CD14-positive monocyte (primary cell): ENCODE data around the gene GOLGA3. TPM values are rescaled to one million over a fixed set of nuclear protein-coding genes. Genes with fewer than 3 reads are reported as not detected.
"Not testable (repeated sequence)": the region's sequence is repeated elsewhere in the genome, so short reads cannot be mapped to it uniquely, and the experiment has no call there.

ENCODE experiments used
- DNase-seq, 3 donors: peaks; one replicate each; pipeline ENCODE4 v3.0.0-alpha.2; 2011 to 2022
- H2AFZ ChIP-seq: 2 replicates; pipeline ENCODE4 v1.6.0; 2012; ENCODE audit warnings: mild to moderate bottlenecking, low read depth, low read length, inconsistent platforms; ENCODE audit not compliant: insufficient read depth, poor library complexity, severe bottlenecking
- H3K27ac ChIP-seq, 2 donors: 1 replicate in 1 of 2; 2 replicates in 1 of 2; pipeline ENCODE4 v1.5.1; 2012 to 2013; ENCODE audit warnings: low read length in 2 of 2, control low read depth in 1 of 2, inconsistent platforms in 1 of 2, low read depth in 1 of 2, mild to moderate bottlenecking in 1 of 2
- H3K27me3 ChIP-seq, 2 donors: one replicate each; pipeline versions ENCODE4 v1.6.0 to v1.6.1; 2011 to 2013; ENCODE audit warnings: low read length in 2 of 2; ENCODE audit not compliant: control insufficient read depth in 2 of 2, insufficient read depth in 2 of 2
- H3K36me3 ChIP-seq, 2 donors: replicated peaks in 1 of 2; 1 replicate in 1 of 2; 2 replicates in 1 of 2; pipeline versions ENCODE4 v1.5.1 to v1.6.1; 2012 to 2013; ENCODE audit warnings: low read length in 2 of 2, control low read depth in 1 of 2, inconsistent platforms in 1 of 2, mild to moderate bottlenecking in 1 of 2; ENCODE audit not compliant: insufficient read depth in 2 of 2, control insufficient read depth in 1 of 2
- H3K4me1 ChIP-seq, 2 donors: 1 replicate in 1 of 2; 2 replicates in 1 of 2; pipeline versions ENCODE4 v1.5.1 to v1.6.1; 2012 to 2013; ENCODE audit warnings: low read length in 2 of 2, control low read depth in 1 of 2, inconsistent platforms in 1 of 2, mild to moderate bottlenecking in 1 of 2, moderate library complexity in 1 of 2; ENCODE audit not compliant: insufficient read depth in 2 of 2, control insufficient read depth in 1 of 2
- H3K4me2 ChIP-seq: replicated peaks from 2 replicates; pipeline ENCODE3; 2012; ENCODE audit warnings: low read length, moderate library complexity, mild to moderate bottlenecking; ENCODE audit not compliant: poor library complexity, severe bottlenecking; ENCODE audit errors: extremely low read depth
- H3K4me3 ChIP-seq, 3 experiments: fragments of 200-600 bp in 1 of 3; sonication (generic) in 1 of 3; replicated peaks in 1 of 3; 1 replicate in 2 of 3; 2 replicates in 1 of 3; pipeline ENCODE4 v1.5.1; 2011 to 2013; ENCODE audit warnings: low read length in 3 of 3, mild to moderate bottlenecking in 3 of 3, control low read depth in 2 of 3, low read depth in 2 of 3, inconsistent platforms in 1 of 3, moderate library complexity in 1 of 3
- H3K79me2 ChIP-seq: 2 replicates; pipeline ENCODE4 v1.6.0; 2012; ENCODE audit warnings: mild to moderate bottlenecking, control low read depth, inconsistent platforms, low read length, moderate library complexity; ENCODE audit not compliant: insufficient read depth
- H3K9ac ChIP-seq: 2 replicates; pipeline ENCODE4 v1.6.0; 2017; ENCODE audit warnings: low read length, mild to moderate bottlenecking; ENCODE audit not compliant: insufficient read depth, poor library complexity, severe bottlenecking
- H3K9me3 ChIP-seq, 2 donors: replicated peaks in 1 of 2; 1 replicate in 1 of 2; 2 replicates in 1 of 2; pipeline versions ENCODE4 v1.5.1 to v1.6.1; 2012 to 2013; ENCODE audit warnings: low read length in 2 of 2, control low read depth in 1 of 2; ENCODE audit not compliant: control insufficient read depth in 1 of 2, insufficient read depth in 1 of 2
- H4K20me1 ChIP-seq: 2 replicates; pipeline ENCODE4 v1.6.0; 2012; ENCODE audit warnings: mild to moderate bottlenecking, low read length, control low read depth, moderate library complexity; ENCODE audit not compliant: insufficient read depth
- H3K27ac Mint-ChIP-seq, 7 donors: one replicate each; pipeline ENCODE4 v1.8.0; 2020; ENCODE audit warnings: mild to moderate bottlenecking in 7 of 7, mixed read lengths in 7 of 7, moderate library complexity in 6 of 7, inconsistent platforms in 2 of 7
- H3K27me3 Mint-ChIP-seq, 3 donors: one replicate each; pipeline ENCODE4 v1.8.0; 2021 to 2022; ENCODE audit warnings: low read depth in 3 of 3, mild to moderate bottlenecking in 3 of 3, mixed read lengths in 3 of 3, moderate library complexity in 3 of 3, inconsistent platforms in 1 of 3
- H3K36me3 Mint-ChIP-seq, 2 donors: one replicate each; pipeline ENCODE4 v1.8.0; 2020; ENCODE audit warnings: mixed read lengths in 2 of 2, inconsistent platforms in 1 of 2, mild to moderate bottlenecking in 1 of 2
- H3K4me1 Mint-ChIP-seq: one replicate; pipeline ENCODE4 v1.8.0; 2020; ENCODE audit warnings: mild to moderate bottlenecking, mixed read lengths
- H3K4me3 Mint-ChIP-seq, 2 donors: one replicate each; pipeline ENCODE4 v1.8.0; 2020; ENCODE audit warnings: mild to moderate bottlenecking in 2 of 2, mixed read lengths in 2 of 2, moderate library complexity in 1 of 2
- H3K9me3 Mint-ChIP-seq, 7 donors: one replicate each; pipeline ENCODE4 v1.8.0; 2020 to 2022; ENCODE audit warnings: mixed read lengths in 7 of 7, mild to moderate bottlenecking in 6 of 7, moderate library complexity in 6 of 7, inconsistent platforms in 2 of 7
- WGBS: methylation state at CpG from one replicate; pipeline ENCODE4 v1.1.5; 2013; ENCODE audit warnings: missing lambda C conversion rate; ENCODE audit not compliant: insufficient coverage; 5-methylcytosine and 5-hydroxymethylcytosine counted together
- intact Hi-C, 2 donors: fragments of 100-400 bp; cut with micrococcal nuclease; formaldehyde crosslinking; loops; one replicate each; pipeline versions ENCODE4 v1.15.0 to v1.15.1; 2023
- polyA plus RNA-seq, 3 donors: library from polyadenylated mRNA; depleted of rRNA in 1 of 3; unstranded in 2 of 3; stranded (reverse) in 1 of 3; fragments of 300-500 nt in 2 of 3; fragments of >200 nt in 1 of 3; fragmentation: Illumina TruSeq in 2 of 3; gene quantifications; 1 replicate in 2 of 3; 2 replicates in 1 of 3; pipeline ENCODE4 v1.2.3, GENCODE V29; 2012 to 2021
- TF ChIP-seq, protein P1 (sequence below): fragments of 200-600 bp; IDR thresholded peaks from one replicate; pipeline ENCODE4 v1.8.0; 2022; ENCODE audit warnings: antibody characterized with exemption, mild to moderate bottlenecking

Gene GOLGA3
- polyA plus RNA-seq, 3 donors: 1.2 to 12.0 (median 2.4) TPM

DNA sequence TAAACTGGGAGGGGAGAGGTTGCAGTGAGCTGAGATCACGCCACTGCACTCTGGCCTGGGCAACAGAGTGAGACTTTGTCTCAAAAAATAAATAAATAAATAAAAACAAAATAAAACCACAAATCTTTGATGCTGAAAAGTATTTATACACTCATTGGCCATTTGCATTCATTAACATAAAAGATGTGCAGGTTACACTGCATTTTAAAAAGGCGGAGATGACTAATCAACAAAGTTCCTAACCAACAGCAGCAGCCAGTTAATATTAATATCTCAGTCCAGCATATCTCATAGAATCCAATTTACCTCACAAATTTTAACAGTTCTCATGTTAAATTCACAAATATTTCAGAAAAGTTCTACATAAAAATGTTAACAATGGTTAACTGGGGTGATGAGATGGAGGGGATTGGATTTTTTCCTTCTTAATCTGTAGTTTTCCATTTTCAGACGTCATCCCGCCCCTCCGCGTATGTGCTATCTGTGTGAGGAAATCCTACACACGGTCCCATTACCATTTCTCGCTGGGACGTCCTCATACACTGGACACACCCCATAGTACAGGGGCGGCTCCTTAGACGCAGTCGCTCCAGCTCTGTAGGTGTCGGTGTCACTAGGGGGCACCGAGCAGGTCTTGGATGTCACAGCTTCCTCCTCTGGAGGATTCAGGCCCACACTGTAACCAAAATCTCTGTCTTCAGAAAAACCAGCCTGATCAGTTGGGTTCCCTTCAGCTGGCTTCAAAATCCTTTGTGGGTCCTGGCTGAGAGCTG is 74.3 kb downstream of the GOLGA3 start:
- Mint-ChIP-seq H3K36me3 (peaks cover 40 to 89% of the 10 kb centered on the region in 2 donors), H3K4me1 (no peaks in the 10 kb centered on the region), H3K27me3 (no peaks in the 10 kb centered on the region), H3K9me3 (peaks cover 0 to 1% (median 0%) of the 10 kb centered on the region in 7 donors), H3K4me3 (no peak overlapping the region), H3K27ac (peak overlapping the region in 1 of 7 donors; percentile 54)
- Histone ChIP-seq H4K20me1 (peaks cover 75% of the 10 kb centered on the region), H3K27ac (no peak overlapping the region), H3K9ac (no peak overlapping the region), H2AFZ (no peak overlapping the region), H3K4me2 (no peak overlapping the region), H3K4me1 (no peaks in the 10 kb centered on the region), H3K36me3 (peaks cover 58 to 86% of the 10 kb centered on the region in 2 donors), H3K27me3 (no peaks in the 10 kb centered on the region), H3K4me3 (no peak overlapping the region), H3K9me3 (no peaks in the 10 kb centered on the region), H3K79me2 (peaks cover 76% of the 10 kb centered on the region)
- intact Hi-C loops: no loop called here
- DNase-seq: no peak
- 67% methylated on average over 8 of the region's 14 CpGs for WGBS
- TF ChIP-seq, protein P1, sequence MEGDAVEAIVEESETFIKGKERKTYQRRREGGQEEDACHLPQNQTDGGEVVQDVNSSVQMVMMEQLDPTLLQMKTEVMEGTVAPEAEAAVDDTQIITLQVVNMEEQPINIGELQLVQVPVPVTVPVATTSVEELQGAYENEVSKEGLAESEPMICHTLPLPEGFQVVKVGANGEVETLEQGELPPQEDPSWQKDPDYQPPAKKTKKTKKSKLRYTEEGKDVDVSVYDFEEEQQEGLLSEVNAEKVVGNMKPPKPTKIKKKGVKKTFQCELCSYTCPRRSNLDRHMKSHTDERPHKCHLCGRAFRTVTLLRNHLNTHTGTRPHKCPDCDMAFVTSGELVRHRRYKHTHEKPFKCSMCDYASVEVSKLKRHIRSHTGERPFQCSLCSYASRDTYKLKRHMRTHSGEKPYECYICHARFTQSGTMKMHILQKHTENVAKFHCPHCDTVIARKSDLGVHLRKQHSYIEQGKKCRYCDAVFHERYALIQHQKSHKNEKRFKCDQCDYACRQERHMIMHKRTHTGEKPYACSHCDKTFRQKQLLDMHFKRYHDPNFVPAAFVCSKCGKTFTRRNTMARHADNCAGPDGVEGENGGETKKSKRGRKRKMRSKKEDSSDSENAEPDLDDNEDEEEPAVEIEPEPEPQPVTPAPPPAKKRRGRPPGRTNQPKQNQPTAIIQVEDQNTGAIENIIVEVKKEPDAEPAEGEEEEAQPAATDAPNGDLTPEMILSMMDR: no peak

DNA sequence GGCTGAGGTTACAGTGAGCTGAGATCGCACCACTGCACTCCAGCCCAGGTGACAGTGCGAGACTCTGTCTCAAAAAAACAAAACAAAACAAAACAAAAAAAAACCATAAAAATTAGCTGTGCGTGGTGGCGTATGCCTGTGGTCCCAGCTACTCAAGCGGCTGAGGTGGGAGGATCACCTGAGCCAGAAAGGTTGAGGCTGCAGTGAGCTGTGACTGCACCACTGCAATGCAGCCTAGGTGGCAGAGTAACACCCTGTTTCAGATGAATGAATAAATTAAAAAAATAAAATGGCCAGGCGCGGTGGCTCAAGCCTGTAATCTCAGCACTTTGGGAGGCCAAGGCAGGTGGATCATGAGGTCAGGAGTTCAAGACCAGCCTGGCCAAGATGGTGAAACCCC is 75.0 kb downstream of the GOLGA3 start:
- H3K4me1 Mint-ChIP-seq, H3K4me1 ChIP-seq, DNase-seq, H3K27me3 ChIP-seq, H3K9me3 Mint-ChIP-seq, H3K9ac ChIP-seq, H3K27me3 Mint-ChIP-seq, H3K9me3 ChIP-seq, H3K4me3 Mint-ChIP-seq, H3K27ac ChIP-seq, H3K4me2 ChIP-seq, H2AFZ ChIP-seq, intact Hi-C loops, H3K4me3 ChIP-seq: not testable (repeated sequence)
- peaks cover 64 to 87% of the 10 kb centered on the region in 2 donors for H3K36me3 ChIP-seq
- Mint-ChIP-seq H3K27ac (peak overlapping the region in 2 of 7 donors; percentile 35 to 40), H3K36me3 (peaks cover 43 to 95% of the 10 kb centered on the region in 2 donors)
- 100% methylated on average over 3 of the region's 7 CpGs for WGBS
- H4K20me1 ChIP-seq: peaks cover 69% of the 10 kb centered on the region
- peaks cover 69% of the 10 kb centered on the region for H3K79me2 ChIP-seq
